DLD1 (cell line): ENCODE measurements around the gene HECTD4.

Experiments used
- in situ Hi-C: cut with HindIII; loops from 2 replicates; pipeline ENCODE4 v1.10.0; 2017; ENCODE audit warnings: low sequenced_read_pairs

HECTD4 gene

DNA sequence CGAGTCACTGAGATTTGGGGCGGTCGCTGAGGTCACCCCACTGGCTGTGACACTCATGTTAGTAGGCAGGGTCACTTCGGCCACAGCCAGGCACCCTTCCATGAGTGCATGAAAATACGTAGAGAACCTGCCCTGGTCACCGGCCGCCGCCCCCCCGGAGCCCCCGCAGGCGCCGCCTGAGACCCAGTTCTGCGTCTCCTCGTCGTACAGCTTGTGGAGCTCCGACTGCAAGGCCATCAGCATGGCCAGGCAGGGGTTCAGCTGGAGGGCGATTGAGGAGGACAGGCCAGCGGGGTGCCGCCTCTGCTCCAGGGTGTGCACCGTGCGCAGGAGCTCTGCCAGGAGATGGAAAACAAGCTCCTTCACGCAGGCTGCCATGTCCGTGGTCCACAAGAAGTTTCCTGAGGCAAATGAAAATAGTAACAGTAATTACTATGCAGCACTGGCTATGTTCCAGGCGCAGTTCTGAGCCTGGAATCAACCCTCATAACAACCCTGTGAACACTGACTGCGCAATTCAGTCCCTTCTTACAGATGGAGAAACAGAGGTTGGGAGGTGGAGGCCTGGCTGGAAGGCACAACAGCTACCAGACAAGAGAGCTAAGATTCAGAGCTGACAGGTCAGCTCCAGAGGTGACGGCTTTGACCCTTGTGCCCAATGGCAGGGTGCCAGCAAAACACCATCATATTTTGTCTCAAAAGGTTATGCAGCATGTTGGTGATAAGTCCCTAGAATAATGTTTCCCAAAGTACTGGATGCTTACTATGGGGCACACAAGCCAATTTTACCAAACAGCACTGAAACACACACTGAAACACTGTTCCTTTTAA is 196.9 kb downstream of the HECTD4 start:
- in situ Hi-C loops = no loop called here

DNA sequence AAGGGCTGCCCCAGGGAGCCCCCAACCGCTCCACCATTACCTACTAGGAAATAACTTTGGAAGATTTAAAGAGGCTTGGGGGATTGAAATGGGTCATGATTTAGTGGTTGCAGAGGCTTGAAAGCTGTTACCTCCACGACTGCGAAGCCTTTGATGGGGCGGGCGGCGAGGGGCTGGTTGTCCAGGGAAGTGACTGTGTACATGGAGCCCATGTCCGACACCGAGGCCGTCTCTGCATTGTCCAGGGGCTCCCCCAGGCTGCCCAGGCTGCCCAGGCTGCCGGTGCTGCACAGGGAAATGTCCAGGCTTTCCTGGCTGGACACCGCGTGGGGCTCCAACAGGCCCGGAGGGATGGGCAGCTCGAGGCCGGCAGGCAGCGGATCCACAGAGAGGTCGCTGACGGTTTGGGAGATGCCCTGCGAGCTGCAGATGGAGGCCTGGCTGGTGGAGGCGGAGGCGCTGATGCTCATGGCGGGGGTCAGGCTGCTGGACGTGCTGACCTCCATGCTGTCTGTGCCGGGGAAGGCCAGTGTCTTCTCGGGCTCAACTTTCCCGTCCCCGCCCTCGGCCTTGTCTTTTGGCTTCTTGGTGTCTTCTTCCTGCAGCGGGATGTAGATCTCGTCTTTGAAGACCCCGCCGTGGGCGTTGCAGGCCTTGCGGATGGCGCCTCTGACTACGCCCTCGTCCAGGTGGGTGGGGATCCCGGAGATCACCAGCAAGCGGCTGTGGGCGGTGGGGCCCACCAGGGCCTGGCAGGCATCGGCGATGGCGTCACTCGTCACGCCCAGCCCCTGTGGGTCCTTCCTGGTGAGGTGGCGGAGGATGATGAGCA is 198.0 kb downstream of the HECTD4 start:
- in situ Hi-C loops = no loop called here

DNA sequence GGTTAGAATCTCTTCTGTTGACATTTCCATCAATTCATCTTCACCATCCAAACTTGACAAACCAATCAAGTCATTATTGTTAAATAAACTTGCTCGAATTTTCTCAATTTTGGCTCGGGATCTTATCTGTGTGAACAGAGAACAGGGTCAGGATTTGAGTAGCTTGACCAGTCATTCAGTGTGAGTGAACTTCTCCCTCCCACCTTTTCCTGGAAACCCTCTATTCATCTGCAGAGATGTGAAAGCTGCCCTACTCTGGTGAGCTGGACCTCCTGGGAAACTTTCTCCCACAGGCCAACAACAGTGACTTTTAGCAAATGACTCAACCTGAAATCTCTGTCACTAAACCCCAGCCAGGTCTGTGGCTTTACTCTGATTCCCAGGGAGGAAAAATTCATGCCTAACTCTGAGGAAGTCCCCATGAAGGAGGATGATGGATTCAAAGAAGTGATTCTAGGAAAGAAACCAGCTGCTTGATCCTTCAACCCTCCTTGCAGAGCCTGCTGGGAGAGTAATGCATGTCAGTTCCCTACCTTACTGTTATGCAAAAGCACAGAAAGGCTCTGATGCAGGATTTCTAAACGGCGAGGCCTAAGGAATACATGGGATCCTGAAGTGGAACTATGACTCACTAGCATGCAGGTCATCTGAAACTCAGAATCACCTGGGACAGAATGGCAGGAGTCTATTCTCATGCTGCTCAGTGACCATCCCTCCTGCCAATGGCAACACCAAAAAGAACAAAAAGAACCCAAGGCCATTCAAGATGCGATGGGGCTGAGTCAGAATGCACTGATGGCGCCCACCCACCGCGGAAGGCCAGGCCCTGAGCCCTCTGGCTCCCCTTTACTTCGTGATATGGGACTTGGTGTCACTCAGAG is 198.8 kb downstream of the HECTD4 start:
- in situ Hi-C loops = no loop called here

DNA sequence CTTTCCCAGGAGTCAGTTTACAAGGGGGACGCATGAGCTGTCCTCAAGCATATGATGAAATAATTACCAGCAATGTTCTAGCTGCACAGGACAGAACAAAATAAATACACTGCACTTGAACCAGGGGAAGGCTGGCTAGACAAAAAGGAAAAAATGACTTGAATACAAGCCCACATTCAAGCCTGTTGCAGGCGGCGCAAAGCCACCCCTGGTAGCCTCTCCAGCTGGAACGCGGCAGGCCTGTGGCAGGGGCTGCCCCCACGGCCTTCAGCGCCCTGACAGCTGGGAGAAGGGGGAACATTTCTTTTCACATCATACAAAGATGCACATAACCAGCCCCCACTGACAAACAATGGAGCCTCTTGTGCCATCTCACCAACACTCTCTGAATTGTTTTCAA is 199.7 kb downstream of the HECTD4 start:
- in situ Hi-C loops = no loop called here

DNA sequence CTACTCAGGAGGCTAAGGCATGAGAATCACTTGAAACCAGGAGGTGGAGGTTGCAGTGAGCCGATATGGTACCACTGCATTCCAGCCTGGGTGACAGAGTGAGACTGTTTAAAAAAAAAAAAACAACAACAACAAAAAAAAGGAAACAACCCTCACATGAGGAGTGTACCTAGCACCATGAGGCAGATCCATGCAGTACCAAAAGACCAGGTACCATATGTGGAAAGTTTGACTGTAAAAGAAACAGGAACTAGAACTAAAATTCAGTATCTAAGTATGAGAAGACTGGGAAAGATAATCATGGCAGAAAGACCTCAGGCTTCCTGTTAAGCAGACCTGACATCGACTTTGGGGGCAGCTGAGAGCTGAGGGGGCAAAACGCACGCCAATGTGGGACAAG is 201.8 kb downstream of the HECTD4 start:
- in situ Hi-C loops = no loop called here

DNA sequence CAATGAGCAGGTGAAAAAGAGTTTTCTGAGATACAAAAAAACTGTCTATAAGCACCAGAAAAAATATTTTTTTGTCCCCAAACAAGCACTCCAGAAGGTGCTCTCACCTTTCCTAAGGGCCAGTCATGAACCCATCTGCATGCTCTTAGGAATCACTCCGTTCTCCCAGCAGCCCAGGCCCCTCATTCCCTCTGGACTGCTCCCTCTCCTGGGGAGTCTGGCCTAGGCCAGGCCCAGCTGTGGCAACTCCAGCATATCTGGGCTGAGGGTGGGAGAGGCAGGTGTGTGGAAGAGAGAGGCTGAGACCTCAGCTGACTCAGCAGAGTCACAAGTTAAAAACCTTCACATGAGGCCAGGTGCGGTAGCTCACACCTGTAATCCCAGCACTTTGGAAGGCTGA is 202.3 kb downstream of the HECTD4 start:
- in situ Hi-C loops = no loop called here

DNA sequence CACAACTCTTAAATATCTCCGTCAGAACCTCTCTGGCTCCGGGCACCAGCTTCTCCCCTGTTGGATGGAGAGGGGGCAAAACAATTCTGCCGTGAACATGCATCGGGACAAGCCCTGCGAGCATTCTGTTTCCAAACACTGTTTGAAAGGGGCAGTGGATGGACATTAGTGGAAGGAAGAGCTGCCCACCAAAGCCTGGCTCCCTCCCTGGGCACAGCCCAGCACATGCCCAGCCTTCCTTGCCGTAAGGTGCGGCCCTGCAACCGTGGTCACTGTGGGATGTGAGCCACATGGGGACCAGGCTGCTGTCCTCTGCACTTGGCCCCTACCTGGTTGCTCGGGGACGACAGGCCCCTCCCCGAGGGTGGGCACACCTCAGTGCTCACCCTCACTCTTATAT is 202.9 kb downstream of the HECTD4 start:
- in situ Hi-C loops = no loop called here

DNA sequence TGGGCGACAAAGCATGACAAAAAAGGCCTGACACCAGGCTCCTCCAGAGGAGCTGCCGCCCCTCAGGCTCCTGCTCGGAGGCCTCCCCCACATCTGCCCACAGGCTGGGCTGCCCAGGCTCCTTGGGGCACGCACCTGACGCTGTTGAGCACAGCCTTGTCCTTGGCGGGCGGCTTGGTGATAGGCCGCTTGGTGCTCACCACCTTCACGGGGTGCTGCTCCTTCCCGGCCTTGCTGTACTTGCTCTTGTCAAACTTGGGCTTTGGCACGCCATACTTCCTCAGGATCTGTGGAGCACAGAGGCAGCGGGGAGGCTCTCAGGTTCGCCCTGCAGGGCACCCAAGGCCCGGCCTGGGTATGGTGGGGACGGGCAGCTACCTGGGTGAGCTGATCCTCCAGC is 203.4 kb downstream of the HECTD4 start:
- in situ Hi-C loops = no loop called here

DNA sequence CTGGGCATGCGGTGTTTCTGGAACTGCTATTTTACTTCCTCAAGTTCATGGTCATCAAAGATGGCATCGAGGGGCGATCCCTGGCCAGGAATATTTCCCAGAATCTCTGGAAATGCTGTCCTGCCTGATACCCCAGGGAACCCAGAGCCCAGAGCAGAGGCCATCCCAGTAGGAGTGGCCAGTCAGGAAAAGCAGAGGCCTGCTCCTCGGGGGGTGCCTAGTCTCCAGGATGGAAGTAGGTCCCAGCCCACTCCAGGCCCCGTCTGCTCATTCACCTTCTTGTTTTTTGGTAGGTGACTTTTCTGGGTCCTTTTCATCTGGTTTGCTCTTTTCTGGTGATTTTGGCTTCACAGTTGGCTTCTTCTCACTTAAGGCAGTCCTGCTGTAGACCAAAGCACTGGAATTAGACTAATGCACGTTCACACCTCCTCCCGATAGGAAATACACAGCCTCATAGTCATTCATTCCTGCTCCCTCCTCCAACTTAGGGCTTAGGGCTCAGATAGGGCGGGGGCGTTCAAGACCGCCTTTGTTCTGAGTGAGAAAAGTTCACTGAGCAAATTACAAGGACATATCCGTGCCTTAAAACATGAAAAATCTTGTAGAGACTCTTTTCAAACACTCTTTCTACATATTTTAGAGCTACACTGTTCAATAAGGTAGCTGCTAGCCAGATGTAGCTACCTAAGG is 205.8 kb downstream of the HECTD4 start:
- in situ Hi-C loops = no loop called here

DNA sequence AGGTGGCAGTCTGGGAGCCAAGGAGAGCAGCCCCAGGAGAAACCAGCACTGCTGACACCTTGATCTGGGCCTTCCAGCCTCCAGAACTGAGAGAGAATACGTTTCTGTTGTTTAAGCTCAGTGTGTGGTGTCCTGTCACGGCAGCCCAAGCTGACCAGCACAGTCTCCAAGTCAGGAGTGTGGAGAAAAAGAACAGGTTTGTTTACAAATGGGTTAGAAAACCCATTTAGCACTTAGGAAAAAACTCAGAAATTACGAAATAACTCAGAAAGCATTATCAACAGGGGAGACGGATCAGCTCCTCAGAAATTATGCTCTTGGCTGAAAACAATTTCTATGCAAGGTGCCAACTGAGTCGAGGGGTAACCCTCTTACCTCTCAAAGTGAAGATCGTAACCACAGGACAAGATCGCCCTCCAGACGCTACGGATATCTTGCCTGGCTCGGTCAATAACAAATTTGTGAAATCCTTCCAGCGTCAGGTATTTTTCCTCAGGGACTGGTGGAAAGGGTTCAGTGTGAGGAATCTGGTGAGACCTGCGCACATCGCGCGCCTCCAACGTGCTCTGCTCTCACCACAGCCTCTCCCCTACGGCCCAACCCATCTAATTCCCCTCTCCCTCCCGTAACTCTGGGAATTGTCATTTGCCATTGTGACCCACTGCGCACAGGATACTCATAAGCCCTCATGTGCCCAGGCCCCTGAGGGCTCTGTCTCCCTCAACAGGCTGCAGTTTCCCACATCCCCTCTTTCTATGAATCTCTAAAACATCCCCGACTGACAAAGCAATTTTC is 206.7 kb downstream of the HECTD4 start:
- in situ Hi-C loops = no loop called here

DNA sequence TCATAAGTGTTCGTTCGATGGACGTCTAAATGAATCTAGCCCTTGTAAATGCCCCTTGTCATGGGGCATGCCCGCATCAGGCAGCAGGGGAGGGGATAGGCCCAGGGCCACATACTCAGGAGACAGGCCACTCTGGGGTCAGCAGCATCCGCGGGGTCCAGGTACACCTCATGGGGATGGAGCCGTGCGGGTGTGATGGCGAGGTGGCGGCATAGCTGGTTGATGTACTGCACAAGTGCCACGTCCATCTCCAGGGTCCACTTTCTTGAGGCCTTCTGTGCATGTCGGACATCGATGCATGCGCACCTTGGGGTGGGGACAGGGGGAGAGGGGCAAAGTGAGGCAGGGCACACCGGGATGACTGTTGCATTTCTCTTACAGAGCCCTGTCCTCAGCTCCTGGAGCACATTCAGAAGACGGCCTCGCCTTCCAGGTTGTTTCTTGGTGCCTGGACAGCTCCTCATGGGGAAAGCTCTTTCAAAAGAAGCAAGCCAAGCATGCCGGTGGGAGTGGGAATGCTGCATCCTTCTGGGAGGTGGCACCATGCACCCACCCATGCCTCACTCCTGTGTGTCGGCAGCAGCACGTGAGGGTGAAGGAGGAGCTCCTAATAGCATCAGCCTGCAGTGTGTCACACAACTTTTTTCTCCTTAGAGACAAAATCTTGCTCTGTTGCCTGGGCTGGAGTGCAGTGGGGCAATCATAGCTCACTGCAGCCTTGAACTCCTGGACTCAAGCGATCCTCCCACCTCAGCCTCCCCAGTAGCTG is 209.5 kb downstream of the HECTD4 start:
- in situ Hi-C loops = no loop called here

DNA sequence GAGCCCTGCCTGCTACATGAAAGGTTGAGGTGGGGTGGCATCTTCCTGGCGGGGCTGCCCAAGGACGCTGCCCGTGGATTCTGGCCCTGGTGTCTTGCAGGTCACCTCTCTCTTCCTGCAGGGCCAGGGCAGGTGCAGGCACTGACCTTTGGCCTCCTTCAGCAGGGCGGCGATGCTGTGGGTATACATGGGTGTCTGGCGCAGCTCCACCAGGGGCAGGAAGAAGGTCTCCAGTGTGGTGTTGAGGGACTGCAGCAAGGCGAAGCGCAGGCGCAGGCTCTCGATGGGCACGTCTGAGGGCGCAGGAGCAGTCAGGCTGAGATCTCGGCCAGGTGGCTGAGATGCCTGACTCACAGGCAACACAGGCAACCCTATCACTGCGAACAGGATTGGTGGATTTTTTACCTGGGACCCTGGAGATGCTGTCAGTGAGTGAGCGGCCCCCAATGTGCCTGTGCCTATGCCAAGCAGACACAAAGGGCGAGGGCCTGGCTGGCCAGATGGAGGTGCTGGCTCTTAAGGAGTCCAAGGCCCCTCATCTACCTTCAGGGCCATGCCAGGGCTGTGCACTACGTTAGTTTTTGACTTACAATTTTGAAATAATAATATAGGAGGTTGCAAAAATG is 211.1 kb downstream of the HECTD4 start:
- in situ Hi-C loops = no loop called here

DNA sequence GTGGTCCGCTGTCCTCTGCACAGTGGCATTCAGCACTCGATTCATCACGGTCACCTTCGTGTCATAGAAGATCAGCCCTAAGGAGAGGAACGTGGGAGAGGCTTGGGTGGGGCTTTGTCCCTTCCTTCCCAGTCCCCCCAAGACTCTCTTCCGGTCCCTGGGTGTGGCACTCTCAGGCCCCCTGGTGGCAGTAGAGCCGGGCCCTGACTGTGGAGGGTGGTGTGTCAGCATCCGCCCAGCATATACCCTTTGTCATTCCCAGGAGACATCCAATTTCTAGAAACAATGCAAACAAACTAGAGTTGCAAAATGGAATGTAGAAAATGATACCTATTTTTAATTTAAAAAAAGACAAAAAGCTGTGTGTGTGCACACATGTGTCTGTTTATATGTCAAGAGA is 211.9 kb downstream of the HECTD4 start:
- in situ Hi-C loops = no loop called here

DNA sequence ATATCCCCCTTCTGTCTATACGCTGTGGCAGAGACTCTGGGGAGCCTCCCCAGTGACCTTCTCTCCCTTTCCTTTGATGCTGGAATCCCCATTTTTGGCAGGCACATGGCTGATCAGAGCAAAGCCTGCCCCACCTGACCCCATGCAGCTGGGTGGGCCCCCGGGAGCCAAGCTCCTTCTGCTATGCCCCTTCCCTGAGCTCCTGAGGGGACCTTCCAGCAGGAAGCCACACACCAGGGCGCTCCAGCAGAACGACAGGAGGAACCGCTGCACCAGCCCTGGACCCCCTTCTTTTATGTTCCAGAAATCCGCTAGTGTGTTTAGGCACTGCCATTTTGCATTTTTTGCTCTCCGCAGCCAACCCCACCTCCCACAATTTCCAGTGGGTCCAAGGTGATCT is 212.3 kb downstream of the HECTD4 start:
- in situ Hi-C loops = no loop called here

DNA sequence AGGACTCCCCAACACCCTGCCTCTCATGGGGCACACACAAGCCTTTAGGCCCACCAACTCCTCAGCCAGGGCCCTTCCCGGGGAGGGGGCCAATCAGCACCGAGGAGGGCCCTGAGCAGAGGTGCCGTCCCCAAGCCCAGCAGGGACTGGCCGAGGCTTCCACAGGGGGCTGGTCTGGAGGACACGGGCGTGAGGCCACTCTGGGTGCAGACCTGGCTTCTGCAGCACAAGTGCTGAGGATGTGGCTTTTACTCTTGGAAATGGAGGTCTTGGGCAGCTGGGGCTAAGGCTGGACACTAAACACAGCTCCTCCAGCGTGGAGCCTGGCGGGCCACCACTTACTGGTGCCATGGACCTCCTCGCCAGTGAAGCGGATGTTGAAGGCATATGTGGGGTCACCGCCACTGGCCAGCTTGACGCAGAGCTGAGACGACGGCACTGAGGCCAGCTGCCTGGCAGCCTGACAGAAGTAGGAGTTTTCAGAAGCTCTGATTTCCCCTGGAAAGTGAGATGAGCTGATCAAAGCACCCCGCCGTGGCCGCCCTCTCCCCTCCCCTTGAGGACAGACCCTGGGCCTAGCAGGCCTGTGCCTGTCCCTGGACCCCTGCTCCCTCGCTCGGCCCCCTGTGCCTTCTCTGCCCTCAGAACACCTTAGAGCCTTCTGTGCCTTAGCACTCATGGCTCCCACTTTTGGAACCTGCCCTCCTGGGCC is 212.9 kb downstream of the HECTD4 start:
- in situ Hi-C loops = no loop called here

DNA sequence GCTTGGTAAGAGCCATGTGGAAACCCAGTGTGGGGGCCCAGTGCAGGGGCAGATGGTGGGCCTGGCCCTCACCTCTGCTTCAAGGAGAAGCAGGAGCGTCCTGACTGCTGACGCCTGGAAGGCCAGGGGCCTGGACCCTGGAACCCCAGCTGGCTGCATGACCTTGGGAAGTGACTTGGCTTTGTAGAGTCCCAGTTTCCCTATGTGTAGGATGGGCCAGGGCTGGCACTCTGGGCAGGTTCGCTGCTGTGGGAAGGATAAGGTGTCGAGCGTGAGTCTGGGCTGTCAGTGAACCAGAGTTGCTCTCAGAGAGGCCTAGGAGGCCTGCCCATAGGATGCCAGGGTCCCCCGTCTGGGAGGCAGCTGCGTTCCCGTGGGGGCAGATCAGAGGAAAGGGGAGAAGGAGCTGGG is 213.7 kb downstream of the HECTD4 start:
- in situ Hi-C loops = no loop called here

DNA sequence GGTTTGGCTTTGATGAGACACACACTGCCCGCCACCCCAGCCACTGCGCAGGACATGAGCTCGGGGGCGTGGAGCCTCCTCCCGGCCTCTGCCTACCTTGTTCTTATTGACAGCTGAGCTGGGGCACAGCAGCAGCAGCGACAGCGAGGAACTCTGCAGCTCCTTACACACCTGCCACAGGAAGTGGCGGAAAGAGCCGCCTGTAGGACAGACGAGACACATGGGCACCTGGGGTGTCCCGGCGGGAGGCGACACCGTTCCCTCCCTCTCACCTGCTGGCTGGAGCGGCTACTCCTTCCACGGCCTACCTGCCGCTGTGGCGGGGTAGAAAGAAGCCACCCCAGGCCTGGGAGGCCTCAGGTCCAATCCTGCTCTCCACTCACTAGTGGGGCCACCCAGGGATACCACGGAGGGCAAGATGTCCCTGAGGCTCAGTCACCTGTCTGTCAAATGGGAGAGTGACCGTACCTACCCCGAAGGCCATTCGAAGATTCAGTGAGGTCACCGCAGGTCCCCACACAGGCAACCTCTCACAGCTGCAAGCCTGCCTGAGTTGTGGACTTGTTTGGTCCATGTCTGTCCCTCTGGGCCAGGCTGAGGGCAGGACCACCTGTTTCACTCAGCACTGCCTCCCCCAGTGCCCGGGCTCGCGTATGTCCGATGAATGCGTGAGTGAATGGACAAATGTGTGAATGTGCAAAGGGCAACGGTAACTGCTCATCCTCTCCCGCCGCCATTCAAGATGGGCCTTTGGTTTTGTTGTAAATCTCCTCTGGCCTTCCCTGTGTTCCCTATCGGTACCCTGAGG is 214.3 kb downstream of the HECTD4 start:
- in situ Hi-C loops = no loop called here
